ENCODE measurements around the gene GDF11. TPM values are rescaled to one million over a fixed set of nuclear protein-coding genes. Genes with fewer than 3 reads are reported as not detected.

GDF11 gene
- total and polyA plus RNA-seq, 2 of the 4 experiments (the other 2 are of a cell fraction): 2.7 to 12.9 TPM

DNA sequence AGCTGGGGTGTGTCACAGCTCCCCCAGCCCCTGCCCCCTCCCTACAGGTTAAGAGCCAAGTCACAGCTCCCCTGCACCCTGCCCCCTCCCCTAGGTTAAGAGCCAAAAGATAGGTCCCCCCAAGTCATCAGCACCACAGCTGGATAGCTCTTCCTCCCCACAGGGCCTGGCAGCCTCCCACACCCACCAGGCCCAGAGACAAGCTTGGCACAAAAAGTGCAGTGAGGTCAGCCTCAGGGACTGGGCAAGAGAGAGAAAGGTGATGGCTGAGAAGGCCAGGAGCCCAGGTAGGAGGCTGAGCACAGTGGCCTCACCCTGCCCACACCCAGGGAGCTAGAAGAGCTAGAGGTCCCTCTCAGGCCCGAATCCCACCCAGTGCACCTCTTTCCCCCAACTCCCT is 44.0 kb upstream of the GDF11 start:
- Histone ChIP-seq H3K14ac (replicated peaks; ENCODE audit: low read depth, low read length) (no peak overlapping the region), H2BK120ac (ENCODE audit: low read depth, low read length) (no peak overlapping the region), H3K9me1 (ENCODE audit: insufficient read depth, low read length) (no peaks in the 10 kb centered on the region), H3K4me2 (ENCODE audit: low read depth, low read length) (no peak overlapping the region), H2AK9ac (replicated peaks; ENCODE audit: low read depth, low read length, poor library complexity) (no peak overlapping the region), H2BK15ac (ENCODE audit: low read depth, low read length) (no peak overlapping the region), H4K8ac (ENCODE audit: low read depth in 2 of 2, low read length in 2 of 2) (no peak overlapping the region), H3K56ac (ENCODE audit: extremely low read depth, insufficient read depth, low read length) (no peak overlapping the region), H3K36me3 (ENCODE audit: control insufficient read depth, insufficient read depth, low read length) (no peaks in the 10 kb centered on the region), H4K20me1 (ENCODE audit: insufficient read depth, low read length) (no peaks in the 10 kb centered on the region), H3K27me3 (ENCODE audit: control insufficient read depth, insufficient read depth, low read length) (peaks cover 22% of the 10 kb centered on the region), H2BK20ac (ENCODE audit: low read depth, low read length) (no peak overlapping the region), H3K18ac (ENCODE audit: low read depth, low read length) (no peak overlapping the region), H3K27ac (ENCODE audit: insufficient read depth, low read length) (no peak overlapping the region), H2AK5ac (ENCODE audit: low read depth, low read length) (no peak overlapping the region), H3K4me3 (ENCODE audit: insufficient read depth, low read depth, low read length) (no peak overlapping the region), H3K23ac (ENCODE audit: low read depth, low read length) (no peak overlapping the region), H4K91ac (ENCODE audit: insufficient read depth, low read depth, low read length) (no peak overlapping the region), H3K4me1 (ENCODE audit: control insufficient read depth, insufficient read depth, low read length) (peaks cover 2% of the 10 kb centered on the region; the same call in 1 of the 2 replicates), H3K79me1 (ENCODE audit: low read depth in 1 of 2, low read length in 2 of 2) (no peaks in the 10 kb centered on the region), H3K9ac (ENCODE audit: low read depth, low read length) (no peak overlapping the region), H3K9me3 (ENCODE audit: control insufficient read depth, insufficient read depth, low read length) (no peaks in the 10 kb centered on the region), H3K4ac (ENCODE audit: low read depth, low read length) (no peak overlapping the region), H4K5ac (ENCODE audit: low read depth, low read length) (no peak overlapping the region), H2AFZ (replicated peaks; ENCODE audit: low read length, poor library complexity) (peak overlapping the region; percentile 33), H2BK5ac (ENCODE audit: low read depth, low read length, poor library complexity, severe bottlenecking) (no peak overlapping the region)
- CTCF ChIA-PET: no interaction called here
- TF ChIP-seq FOS (IDR thresholded peaks at IDR 0.05; ENCODE audit: low read depth, low read length) (no peak), RCOR1 (IDR thresholded peaks at IDR 0.05; ENCODE audit: insufficient replicate concordance, low read length) (no peak), CEBPB (IDR thresholded peaks at IDR 0.05; ENCODE audit: low read depth, low read length) (no peak), MAZ (IDR thresholded peaks at IDR 0.05; ENCODE audit: borderline replicate concordance, low read depth, low read length) (no peak), RAD21 (IDR thresholded peaks at IDR 0.05; ENCODE audit: low read length) (no peak), SMC3 (IDR thresholded peaks at IDR 0.05; ENCODE audit: low read depth, low read length) (no peak), POLR2A (IDR thresholded peaks at IDR 0.05; ENCODE audit: low read depth, low read length) (no peak), BHLHE40 (IDR thresholded peaks at IDR 0.05; ENCODE audit: low read depth, low read length) (no peak), MXI1 (IDR thresholded peaks at IDR 0.05; ENCODE audit: borderline replicate concordance, low read depth, low read length) (no peak), CHD1 (IDR thresholded peaks at IDR 0.05; ENCODE audit: low read depth, low read length) (no peak), NFE2L2 (IDR thresholded peaks at IDR 0.05; ENCODE audit: low read depth, low read length) (no peak), MAFK (IDR thresholded peaks at IDR 0.05; ENCODE audit: low read depth, low read length) (no peak), RFX5 (IDR thresholded peaks at IDR 0.05; ENCODE audit: low read depth, low read length) (no peak)
- TF ChIP-seq, protein P1, sequence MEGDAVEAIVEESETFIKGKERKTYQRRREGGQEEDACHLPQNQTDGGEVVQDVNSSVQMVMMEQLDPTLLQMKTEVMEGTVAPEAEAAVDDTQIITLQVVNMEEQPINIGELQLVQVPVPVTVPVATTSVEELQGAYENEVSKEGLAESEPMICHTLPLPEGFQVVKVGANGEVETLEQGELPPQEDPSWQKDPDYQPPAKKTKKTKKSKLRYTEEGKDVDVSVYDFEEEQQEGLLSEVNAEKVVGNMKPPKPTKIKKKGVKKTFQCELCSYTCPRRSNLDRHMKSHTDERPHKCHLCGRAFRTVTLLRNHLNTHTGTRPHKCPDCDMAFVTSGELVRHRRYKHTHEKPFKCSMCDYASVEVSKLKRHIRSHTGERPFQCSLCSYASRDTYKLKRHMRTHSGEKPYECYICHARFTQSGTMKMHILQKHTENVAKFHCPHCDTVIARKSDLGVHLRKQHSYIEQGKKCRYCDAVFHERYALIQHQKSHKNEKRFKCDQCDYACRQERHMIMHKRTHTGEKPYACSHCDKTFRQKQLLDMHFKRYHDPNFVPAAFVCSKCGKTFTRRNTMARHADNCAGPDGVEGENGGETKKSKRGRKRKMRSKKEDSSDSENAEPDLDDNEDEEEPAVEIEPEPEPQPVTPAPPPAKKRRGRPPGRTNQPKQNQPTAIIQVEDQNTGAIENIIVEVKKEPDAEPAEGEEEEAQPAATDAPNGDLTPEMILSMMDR (conservative IDR thresholded peaks at IDR 0.05; ENCODE audit: low read depth, low read length): no peak
- TF ChIP-seq, protein P2, sequence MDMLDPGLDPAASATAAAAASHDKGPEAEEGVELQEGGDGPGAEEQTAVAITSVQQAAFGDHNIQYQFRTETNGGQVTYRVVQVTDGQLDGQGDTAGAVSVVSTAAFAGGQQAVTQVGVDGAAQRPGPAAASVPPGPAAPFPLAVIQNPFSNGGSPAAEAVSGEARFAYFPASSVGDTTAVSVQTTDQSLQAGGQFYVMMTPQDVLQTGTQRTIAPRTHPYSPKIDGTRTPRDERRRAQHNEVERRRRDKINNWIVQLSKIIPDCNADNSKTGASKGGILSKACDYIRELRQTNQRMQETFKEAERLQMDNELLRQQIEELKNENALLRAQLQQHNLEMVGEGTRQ (IDR thresholded peaks at IDR 0.05; ENCODE audit: low read depth, low read length): no peak
- TF ChIP-seq, protein P3, sequence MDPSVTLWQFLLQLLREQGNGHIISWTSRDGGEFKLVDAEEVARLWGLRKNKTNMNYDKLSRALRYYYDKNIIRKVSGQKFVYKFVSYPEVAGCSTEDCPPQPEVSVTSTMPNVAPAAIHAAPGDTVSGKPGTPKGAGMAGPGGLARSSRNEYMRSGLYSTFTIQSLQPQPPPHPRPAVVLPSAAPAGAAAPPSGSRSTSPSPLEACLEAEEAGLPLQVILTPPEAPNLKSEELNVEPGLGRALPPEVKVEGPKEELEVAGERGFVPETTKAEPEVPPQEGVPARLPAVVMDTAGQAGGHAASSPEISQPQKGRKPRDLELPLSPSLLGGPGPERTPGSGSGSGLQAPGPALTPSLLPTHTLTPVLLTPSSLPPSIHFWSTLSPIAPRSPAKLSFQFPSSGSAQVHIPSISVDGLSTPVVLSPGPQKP (IDR thresholded peaks at IDR 0.05; ENCODE audit: borderline replicate concordance, low read depth, low read length): no peak
- no TSS peak for BruUV-seq (replicated peaks)
- no CpG with 5 or more reads among the region's 1 CpG for WGBS, 2 experiments (ENCODE audit: extremely low coverage in 2 of 2, insufficient read length in 1 of 2)
- intact Hi-C loops (cut with micrococcal nuclease): no loop called here
- no peak for ATAC-seq (ENCODE audit: low read depth)
- POLR2A ChIA-PET (ENCODE audit: unreplicated experiment): no interaction called here
- no peak for DNase-seq
- dilution Hi-C loops (cut with HindIII; ENCODE audit: low sequenced_read_pairs, unreplicated experiment): no loop called here
- in situ Hi-C loops (cut with MboI; ENCODE audit: low sequenced_read_pairs): no loop called here

Measured in IMR-90 (cell line).